Measurements from ENCODE around the gene SLC25A22.
A peak's percentile ranks its signal among the peaks of the same experiment; 100 is the strongest.

SLC25A22 gene

DNA sequence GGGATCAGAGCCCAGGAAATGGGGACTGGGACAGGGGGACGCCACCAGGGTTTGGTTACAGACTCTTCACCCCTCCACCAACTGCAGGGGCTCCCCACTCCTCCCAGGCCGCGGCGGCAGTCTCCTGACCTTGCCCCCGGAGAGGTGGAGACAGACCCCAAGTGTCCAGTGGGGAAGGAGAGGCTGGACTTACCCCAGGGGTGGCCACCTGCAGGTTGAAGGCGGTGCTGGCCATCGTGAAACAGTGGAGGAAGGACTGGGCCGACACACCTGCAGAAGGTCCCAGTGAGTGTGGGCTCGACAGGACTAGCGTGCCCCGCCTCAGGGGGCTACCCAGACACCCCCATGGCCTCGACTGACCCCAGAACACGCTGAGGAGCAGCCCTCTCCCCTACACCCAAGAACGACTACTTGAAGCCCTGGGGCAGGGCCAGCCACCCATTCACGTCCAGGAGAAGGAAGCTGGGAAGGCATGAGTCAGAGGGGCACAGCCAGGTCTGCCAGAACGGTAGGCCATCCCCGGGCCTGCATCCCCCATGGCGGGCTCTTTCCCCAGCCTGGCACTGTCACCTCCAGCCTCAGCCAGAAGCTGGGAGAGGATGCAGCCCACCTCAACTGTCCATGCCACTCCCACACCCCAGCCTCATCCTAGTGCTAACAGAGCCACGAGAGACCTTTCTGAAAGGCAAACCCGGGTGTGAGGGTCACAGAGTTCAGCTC is 23.0 kb downstream of the SLC25A22 start:
- Histone ChIP-seq H3K36me3 (peaks cover 4 to 49% (median 30%) of the 10 kb centered on the region in 3 donors), H3K4me3 (peak overlapping the region in 1 of 2 donors; percentile 89), H3K4me1 (peaks cover 0 to 49% (median 30%) of the 10 kb centered on the region in 4 donors), H3K9me3 (no peaks in the 10 kb centered on the region), H3K27me3 (no peaks in the 10 kb centered on the region), H3K27ac (no peak overlapping the region)
- TF ChIP-seq, protein P1, sequence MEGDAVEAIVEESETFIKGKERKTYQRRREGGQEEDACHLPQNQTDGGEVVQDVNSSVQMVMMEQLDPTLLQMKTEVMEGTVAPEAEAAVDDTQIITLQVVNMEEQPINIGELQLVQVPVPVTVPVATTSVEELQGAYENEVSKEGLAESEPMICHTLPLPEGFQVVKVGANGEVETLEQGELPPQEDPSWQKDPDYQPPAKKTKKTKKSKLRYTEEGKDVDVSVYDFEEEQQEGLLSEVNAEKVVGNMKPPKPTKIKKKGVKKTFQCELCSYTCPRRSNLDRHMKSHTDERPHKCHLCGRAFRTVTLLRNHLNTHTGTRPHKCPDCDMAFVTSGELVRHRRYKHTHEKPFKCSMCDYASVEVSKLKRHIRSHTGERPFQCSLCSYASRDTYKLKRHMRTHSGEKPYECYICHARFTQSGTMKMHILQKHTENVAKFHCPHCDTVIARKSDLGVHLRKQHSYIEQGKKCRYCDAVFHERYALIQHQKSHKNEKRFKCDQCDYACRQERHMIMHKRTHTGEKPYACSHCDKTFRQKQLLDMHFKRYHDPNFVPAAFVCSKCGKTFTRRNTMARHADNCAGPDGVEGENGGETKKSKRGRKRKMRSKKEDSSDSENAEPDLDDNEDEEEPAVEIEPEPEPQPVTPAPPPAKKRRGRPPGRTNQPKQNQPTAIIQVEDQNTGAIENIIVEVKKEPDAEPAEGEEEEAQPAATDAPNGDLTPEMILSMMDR (IDR thresholded peaks at IDR 0.05) = no peak
- intact Hi-C loops (cut with DNase I; ENCODE audit: low total_unique reads) = no loop called here
- DNase-seq = no peak

DNA sequence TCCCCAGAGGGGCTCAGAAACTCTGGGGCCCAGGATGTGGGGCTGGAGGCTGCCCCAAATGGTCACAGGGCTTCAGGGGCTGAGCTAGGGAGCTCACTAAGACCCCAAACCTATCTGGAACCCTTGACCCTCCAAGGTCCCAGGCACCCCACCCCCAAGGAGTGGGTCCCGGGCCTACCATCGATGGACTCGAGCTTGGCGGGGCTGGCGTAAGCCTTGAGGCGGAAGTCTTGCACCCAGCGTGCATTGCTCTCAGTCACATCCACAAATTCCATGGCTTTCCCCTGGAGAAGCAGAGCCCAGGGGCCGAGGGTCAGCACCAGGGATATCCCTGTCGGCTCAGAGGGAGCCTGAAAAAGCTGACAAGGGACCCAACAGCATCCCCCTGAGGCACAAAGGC is 24.3 kb downstream of the SLC25A22 start:
- Histone ChIP-seq H3K27me3 (no peaks in the 10 kb centered on the region), H3K27ac (no peak overlapping the region), H3K4me1 (peaks cover 0 to 49% (median 30%) of the 10 kb centered on the region in 4 donors), H3K4me3 (no peak overlapping the region), H3K9me3 (no peaks in the 10 kb centered on the region), H3K36me3 (peaks cover 6 to 60% (median 35%) of the 10 kb centered on the region in 3 donors)
- intact Hi-C loops (cut with DNase I; ENCODE audit: low total_unique reads) = no loop called here
- TF ChIP-seq, protein P1 (IDR thresholded peaks at IDR 0.05) = no peak
- DNase-seq = no peak

DNA sequence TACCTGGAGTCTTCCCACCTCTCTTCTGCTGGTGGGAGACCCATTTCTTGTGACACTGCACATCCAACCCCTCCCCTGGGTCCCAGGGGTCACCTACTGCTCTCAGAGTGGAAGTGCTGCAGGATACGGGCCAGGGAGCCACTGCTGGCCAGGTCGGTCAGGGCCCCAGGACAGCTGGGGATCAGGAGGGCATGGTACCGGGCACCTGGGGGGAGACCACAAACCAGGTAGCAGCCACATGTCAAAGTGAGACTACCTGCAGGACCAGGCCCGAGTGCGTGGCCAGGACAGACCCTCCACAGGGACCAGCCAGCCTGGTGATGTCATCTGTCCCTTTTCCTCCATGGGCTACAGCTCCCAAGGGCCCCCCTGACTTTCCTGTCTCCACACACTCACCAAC is 24.7 kb downstream of the SLC25A22 start:
- no peak overlapping the region for H3K27ac ChIP-seq
- H3K4me1 ChIP-seq = peaks cover 0 to 48% (median 27%) of the 10 kb centered on the region in 4 donors
- H3K4me3 ChIP-seq = no peak overlapping the region
- H3K27me3 ChIP-seq = no peaks in the 10 kb centered on the region
- H3K36me3 ChIP-seq = peaks cover 6 to 64% (median 37%) of the 10 kb centered on the region in 3 donors
- intact Hi-C loops (cut with DNase I; ENCODE audit: low total_unique reads) = no loop called here
- no peaks in the 10 kb centered on the region for H3K9me3 ChIP-seq
- TF ChIP-seq, protein P1 (IDR thresholded peaks at IDR 0.05) = no peak
- no peak for DNase-seq

DNA sequence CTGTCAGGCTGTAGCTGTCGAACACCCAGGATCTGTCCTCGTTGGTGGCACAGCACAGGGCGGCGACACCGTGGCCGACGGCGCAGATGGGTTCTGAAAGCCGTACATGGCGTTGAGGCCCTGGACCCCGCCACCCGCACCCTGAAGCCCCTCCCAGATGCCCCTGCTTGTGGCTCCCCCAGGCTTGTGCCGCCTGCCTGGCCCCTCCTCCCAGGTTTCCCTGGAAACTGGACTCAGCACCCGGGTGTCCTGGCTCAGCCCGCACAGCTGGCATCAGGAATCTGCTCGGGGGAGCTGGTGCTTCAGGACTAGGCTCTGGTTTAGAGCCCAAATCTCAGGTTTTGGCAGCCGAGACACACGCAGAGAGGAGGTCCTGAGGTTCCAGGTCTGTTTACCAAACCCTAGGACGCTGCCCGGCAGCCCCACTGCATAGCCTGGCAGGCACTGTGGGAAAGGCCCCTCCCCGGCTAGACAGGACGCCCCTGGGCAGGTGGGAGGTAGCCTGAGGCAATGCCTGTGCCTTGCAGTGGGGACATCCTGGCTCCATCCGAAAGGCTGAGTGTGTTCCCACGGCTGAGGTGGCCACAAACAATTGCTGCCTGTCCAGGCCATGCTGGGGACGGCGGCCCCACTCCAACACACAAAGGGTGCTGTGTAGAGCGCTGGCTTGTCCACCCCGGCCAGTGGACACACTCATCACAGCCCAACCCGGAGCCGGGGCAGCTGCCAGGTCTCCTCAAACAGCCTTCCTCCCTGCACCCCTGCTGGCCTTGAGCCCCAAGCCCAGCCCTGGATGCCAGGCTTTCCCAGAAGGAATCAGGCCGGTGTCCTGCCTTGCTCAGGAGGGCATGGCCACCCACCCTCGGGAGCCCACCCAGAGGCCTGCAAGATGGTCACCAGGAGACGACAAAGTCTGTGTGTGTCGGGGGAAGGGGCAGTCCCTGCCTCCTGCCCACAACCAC is 25.4 kb downstream of the SLC25A22 start:
- no peak overlapping the region for H3K27ac ChIP-seq

DNA sequence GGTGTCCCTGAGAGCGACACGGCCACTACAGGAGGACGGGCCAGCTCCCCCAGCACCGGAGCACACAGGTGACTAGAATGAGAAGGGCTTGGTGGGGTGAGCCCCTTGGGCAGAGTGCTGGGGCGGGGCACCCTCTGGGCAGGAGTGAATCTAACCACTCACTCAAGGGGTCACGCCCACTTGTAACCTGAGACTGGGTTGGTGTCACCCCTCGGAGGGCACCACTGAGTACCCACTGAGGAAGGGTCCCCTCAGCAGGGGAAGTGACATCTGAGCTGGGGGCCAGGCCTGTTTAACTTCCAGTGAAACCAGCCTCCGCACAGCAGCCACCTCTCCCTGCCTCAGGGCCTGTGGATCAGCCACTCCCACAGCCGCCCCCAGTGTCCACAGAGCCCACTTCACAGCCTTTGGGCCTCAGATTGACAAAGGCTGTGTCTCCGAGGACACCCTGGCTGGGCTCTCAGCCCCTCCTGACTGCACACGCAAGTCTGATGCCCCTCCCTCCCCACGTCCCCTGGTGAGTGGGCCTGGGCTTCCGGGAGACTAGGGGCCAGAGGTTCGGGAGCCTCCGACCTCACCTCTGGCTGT is 26.4 kb downstream of the SLC25A22 start:
- Histone ChIP-seq H3K27me3 (no peaks in the 10 kb centered on the region), H3K9me3 (no peaks in the 10 kb centered on the region), H3K36me3 (peaks cover 6 to 80% (median 44%) of the 10 kb centered on the region in 3 donors), H3K27ac (no peak overlapping the region), H3K4me3 (no peak overlapping the region), H3K4me1 (peaks cover 0 to 38% (median 20%) of the 10 kb centered on the region in 4 donors)
- DNase-seq = no peak
- intact Hi-C loops (cut with DNase I; ENCODE audit: low total_unique reads) = no loop called here
- TF ChIP-seq, protein P1 (IDR thresholded peaks at IDR 0.05) = no peak

More for the DNA sequence above, 25.4 kb downstream of the SLC25A22 start:
- intact Hi-C loops (cut with DNase I; ENCODE audit: low total_unique reads) = no loop called here
- Histone ChIP-seq H3K4me3 (no peak overlapping the region), H3K9me3 (no peaks in the 10 kb centered on the region), H3K36me3 (peaks cover 6 to 70% (median 39%) of the 10 kb centered on the region in 3 donors), H3K4me1 (peaks cover 0 to 41% (median 21%) of the 10 kb centered on the region in 4 donors), H3K27me3 (no peaks in the 10 kb centered on the region)
- no peak for DNase-seq
- TF ChIP-seq, protein P1 (IDR thresholded peaks at IDR 0.05) = no peak

Measured in tibial artery (tissue), 4 donors.